HCT116 (cell line): Measurements from ENCODE around the gene XRN1. TPM values are rescaled to one million over a fixed set of nuclear protein-coding genes. Genes with fewer than 3 reads are reported as not detected.

Experiments
- ATAC-seq: fragments of 200-7000 bp; cut with Tn5 transposase; 2 replicates; pipeline ENCODE4 v1.9.1; 2020; ENCODE audit warnings: mild to moderate bottlenecking, moderate library complexity
- BruUV-seq: library from RNA; stranded (reverse); fragments of 400-500 nt; replicated peaks from 2 replicates; lab custom pipeline; 2021; lab: Mats Ljungman, UMichigan
- CTCF ChIA-PET: fragments of 300-600 bp; sonication (Branson Sonifier 250); formaldehyde crosslinking; loops from one replicate; lab custom pipeline; 2021; ENCODE audit warnings: antibody characterized with exemption; lab: Charles Lee
- POLR2A ChIA-PET: fragments of 300-600, 350-600 bp; sonication (Branson Sonifier 250); formaldehyde crosslinking; loops from one replicate; lab custom pipeline; 2021; ENCODE audit warnings: antibody characterized with exemption; lab: Charles Lee
- RAD21 ChIA-PET, 2 experiments: fragments of 300-600 bp; sonication (Branson Sonifier 250); formaldehyde crosslinking; loops; one replicate each; lab custom pipeline; 2023; ENCODE audit warnings: low total read pairs in 2 of 2; ENCODE audit not compliant: uncharacterized antibody in 2 of 2, unreplicated experiment in 2 of 2, low non-redundant PET in 1 of 2; lab: Charles Lee
- DNase-seq: peaks from one replicate; pipeline ENCODE4 v3.0.0-alpha.2; 2010; ENCODE audit warnings: low read depth, low spot score
- H2AFZ ChIP-seq: fragments of 200-600 bp; shearing (Covaris generic), sonication (generic); 2 replicates; pipeline ENCODE4 v1.6.1; 2017; ENCODE audit warnings: low read depth, mixed run types, mixed read lengths, antibody characterized with exemption, low read length; ENCODE audit not compliant: poor library complexity, severe bottlenecking
- H3K27ac ChIP-seq: 2 replicates; pipeline ENCODE4 v1.5.1; 2012; ENCODE audit warnings: low read depth, low read length
- H3K27me3 ChIP-seq: fragments of 200-600 bp; sonication (generic); 2 replicates; pipeline ENCODE4 v1.6.1; 2016; ENCODE audit warnings: mixed run types, low read length, mixed read lengths; ENCODE audit not compliant: insufficient read depth
- H3K36me3 ChIP-seq, 2 experiments: fragments of 200-500 bp in 1 of 2; fragments of 200-600 bp in 1 of 2; sonication (Bioruptor generic) in 1 of 2; sonication (generic) in 1 of 2; 2 replicates each; pipeline versions ENCODE4 v1.5.1 to v1.6.1; 2014 to 2016; ENCODE audit warnings: low read length in 2 of 2, inconsistent platforms in 1 of 2, mixed read lengths in 1 of 2, mixed run types in 1 of 2; ENCODE audit not compliant: insufficient read depth in 2 of 2, control insufficient read depth in 1 of 2
- H3K4me1 ChIP-seq, 2 experiments: fragments of 200-600 bp in 1 of 2; sonication (generic) in 1 of 2; 2 replicates each; pipeline versions ENCODE4 v1.5.1 to v1.6.1; 2012 to 2017; ENCODE audit warnings: low read length in 2 of 2, inconsistent platforms in 1 of 2, mild to moderate bottlenecking in 1 of 2, mixed read lengths in 1 of 2, mixed run types in 1 of 2, moderate library complexity in 1 of 2; ENCODE audit not compliant: insufficient read depth in 2 of 2, control insufficient read depth in 1 of 2
- H3K4me2 ChIP-seq: fragments of 200-600 bp; sonication (generic); 2 replicates; pipeline ENCODE4 v1.6.1; 2017; ENCODE audit warnings: mixed run types, low read length, mixed read lengths
- H3K4me3 ChIP-seq, 2 experiments: fragments of 200-600 bp in 1 of 2; sonication (generic) in 1 of 2; replicated peaks in 1 of 2; 2 replicates each; pipeline ENCODE4 v1.5.1; 2011 to 2016; ENCODE audit warnings: low read length in 2 of 2, control low read depth in 1 of 2, low read depth in 1 of 2, mild to moderate bottlenecking in 1 of 2, mixed read lengths in 1 of 2, mixed run types in 1 of 2
- H3K79me2 ChIP-seq: fragments of 200-600 bp; sonication (generic); 2 replicates; pipeline ENCODE4 v1.6.1; 2017; ENCODE audit warnings: mild to moderate bottlenecking, mixed run types, low read length, moderate library complexity, mixed read lengths; ENCODE audit not compliant: insufficient read depth
- H3K9ac ChIP-seq: fragments of 200-600 bp; sonication (generic); 2 replicates; pipeline ENCODE4 v1.6.1; 2016; ENCODE audit warnings: low read length, mixed read lengths
- H3K9me2 ChIP-seq: fragments of 200-600 bp; sonication (generic), shearing (Covaris generic); 2 replicates; pipeline ENCODE4 v1.6.1; 2017; ENCODE audit warnings: mixed run types, mild to moderate bottlenecking, moderate library complexity; ENCODE audit not compliant: insufficient read depth
- H3K9me3 ChIP-seq, 2 experiments: fragments of 200-500 bp in 1 of 2; fragments of 200-600 bp in 1 of 2; sonication (Bioruptor generic) in 1 of 2; sonication (generic) in 1 of 2; 2 replicates each; pipeline ENCODE4 v1.6.1; 2014 to 2017; ENCODE audit warnings: low read length in 2 of 2, mixed read lengths in 2 of 2, inconsistent platforms in 1 of 2, low read depth in 1 of 2, mild to moderate bottlenecking in 1 of 2, mixed run types in 1 of 2, moderate library complexity in 1 of 2; ENCODE audit not compliant: control insufficient read depth in 1 of 2, insufficient read depth in 1 of 2
- H4K20me1 ChIP-seq: fragments of 200-600 bp; sonication (generic), shearing (Covaris generic); 2 replicates; pipeline ENCODE4 v1.6.1; 2017; ENCODE audit warnings: mixed run types, mild to moderate bottlenecking, moderate library complexity; ENCODE audit not compliant: insufficient read depth
- EGR1 ChIP-seq: IDR thresholded peaks from 2 replicates; pipeline ENCODE4 v1.6.1; 2012; ENCODE audit warnings: low read depth
- FOSL1 ChIP-seq: IDR thresholded peaks from 2 replicates; pipeline ENCODE4 v1.6.1; 2012; ENCODE audit warnings: low read depth
- MAX ChIP-seq: IDR thresholded peaks from 2 replicates; pipeline ENCODE4 v1.6.1; 2012
- RAD21 ChIP-seq: IDR thresholded peaks from 2 replicates; pipeline ENCODE4 v1.6.1; 2012; ENCODE audit warnings: low read depth, mild to moderate bottlenecking
- REST ChIP-seq: IDR thresholded peaks from 2 replicates; pipeline ENCODE4 v1.6.1; 2012; ENCODE audit warnings: low read depth
- SRF ChIP-seq: IDR thresholded peaks from 2 replicates; pipeline ENCODE4 v1.6.1; 2012; ENCODE audit warnings: low read depth
- TCF7L2 ChIP-seq: IDR thresholded peaks from 2 replicates; pipeline ENCODE4 v1.7.0; 2011; ENCODE audit warnings: borderline replicate concordance, inconsistent platforms; ENCODE audit not compliant: insufficient read depth, insufficient read length; ENCODE audit errors: extremely low read depth
- ZBTB33 ChIP-seq: IDR thresholded peaks from 2 replicates; pipeline ENCODE4 v1.6.1; 2011; ENCODE audit warnings: mild to moderate bottlenecking, low read length, moderate library complexity; ENCODE audit not compliant: insufficient replicate concordance; ENCODE audit errors: extremely low read depth
- ZFX ChIP-seq: fragments of 450-650 bp; IDR thresholded peaks from 2 replicates; pipeline ENCODE4 v1.6.1; 2017
- ZNF274 ChIP-seq: fragments of 200-500 bp; sonication (Bioruptor generic); IDR thresholded peaks from 2 replicates; pipeline ENCODE4 v1.6.1; 2014; ENCODE audit warnings: mild to moderate bottlenecking, low read depth, low read length, inconsistent platforms
- intact Hi-C: fragments of 100-400 bp; cut with micrococcal nuclease; formaldehyde crosslinking; loops from 2 replicates; pipeline ENCODE4 v1.10.0; 2022
- total RNA-seq: library from RNA; stranded (reverse); gene quantifications from one replicate; pipeline ENCODE4 v1.2.1, GENCODE V29; 2021; ENCODE audit not compliant: unreplicated experiment
- TF ChIP-seq, protein P1 (sequence below), 3 experiments: fragments of 200-600 bp in 1 of 3; sonication (generic) in 1 of 3; IDR thresholded peaks in 2 of 3; conservative IDR thresholded peaks in 1 of 3; 2 replicates each; pipeline ENCODE4 v1.5.1; 2012 to 2017; ENCODE audit warnings: low read depth in 2 of 3, low read length in 2 of 3, antibody characterized with exemption in 1 of 3, borderline replicate concordance in 1 of 3, control low read depth in 1 of 3, mild to moderate bottlenecking in 1 of 3, mixed read lengths in 1 of 3, mixed run types in 1 of 3, moderate library complexity in 1 of 3; ENCODE audit not compliant: insufficient read depth in 1 of 3

XRN1 gene
- total RNA-seq, 1 experiment from 2014 or later: 21.3 TPM

GRCh38 chr3:142259359-142259758, 188.5 kb downstream of the XRN1 start:
- no TSS peak for BruUV-seq
- ChIA-PET POLR2A (no interaction called here), RAD21 (no interaction called here), CTCF (no interaction called here)
- Histone ChIP-seq H2AFZ (no peak overlapping the region), H3K36me3 (no peaks in the 10 kb centered on the region), H3K27me3 (no peaks in the 10 kb centered on the region), H4K20me1 (no peaks in the 10 kb centered on the region), H3K4me1 (no peaks in the 10 kb centered on the region), H3K79me2 (no peaks in the 10 kb centered on the region), H3K9me3 (no peaks in the 10 kb centered on the region; a peak in 1 of 4 replicates), H3K27ac (no peak overlapping the region), H3K4me2 (no peak overlapping the region), H3K9ac (no peak overlapping the region), H3K4me3 (no peak overlapping the region), H3K9me2 (no peaks in the 10 kb centered on the region)
- TF ChIP-seq REST: no peak
- TF ChIP-seq TCF7L2: no peak
- no peak for TF ChIP-seq ZNF274
- ATAC-seq: no peak
- intact Hi-C loops: no loop called here
- no peak for DNase-seq

DNA sequence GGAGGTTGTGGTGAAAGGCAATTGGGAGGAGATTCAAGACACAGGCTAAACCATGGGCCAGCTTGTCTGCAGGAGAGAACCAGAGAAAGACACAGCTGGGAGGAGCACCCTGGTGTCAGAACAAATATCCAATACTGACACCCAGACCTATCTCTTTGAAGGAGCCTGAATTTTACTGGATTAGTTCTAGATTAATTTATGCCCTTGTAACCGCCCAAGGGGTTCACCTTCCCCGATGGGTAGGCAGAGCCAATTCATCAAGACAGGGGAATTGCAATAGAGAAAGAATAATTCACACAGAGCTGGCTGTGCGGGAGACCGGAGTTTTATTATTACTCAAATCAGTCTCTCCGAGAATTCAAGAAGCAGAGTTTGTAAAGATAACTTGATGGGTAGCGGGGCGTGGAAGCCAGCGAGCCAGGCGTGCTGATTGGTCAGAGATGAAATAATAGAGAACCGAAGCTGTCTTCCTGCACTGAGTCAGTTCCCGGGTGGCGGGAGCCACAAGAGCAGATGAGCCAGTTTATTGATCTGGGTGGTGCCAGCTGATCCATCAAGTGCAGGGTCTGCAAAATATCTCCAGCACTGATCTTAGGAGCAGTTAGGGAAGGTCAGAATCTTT, 191.0 kb downstream of the XRN1 start:
- H3K79me2 ChIP-seq: no peaks in the 10 kb centered on the region
- H3K9me2 ChIP-seq: no peaks in the 10 kb centered on the region
- ChIA-PET POLR2A (no interaction called here), CTCF (no interaction called here), RAD21 (no interaction called here)
- no peaks in the 10 kb centered on the region for H3K27me3 ChIP-seq
- intact Hi-C loops: no loop called here
- no peaks in the 10 kb centered on the region for H3K36me3 ChIP-seq
- H3K9ac ChIP-seq: no peak overlapping the region
- H2AFZ ChIP-seq: no peak overlapping the region
- H3K4me1 ChIP-seq: no peaks in the 10 kb centered on the region
- no peak overlapping the region for H3K4me2 ChIP-seq
- ATAC-seq (no peak), DNase-seq (no peak)
- no TSS peak for BruUV-seq
- no peaks in the 10 kb centered on the region for H4K20me1 ChIP-seq
- H3K4me3 ChIP-seq: no peak overlapping the region
- H3K9me3 ChIP-seq: no peaks in the 10 kb centered on the region; a peak in 1 of 4 replicates
- H3K27ac ChIP-seq: no peak overlapping the region
- TF ChIP-seq FOSL1 (no peak), EGR1 (no peak), ZBTB33 (no peak), MAX (no peak), ZFX (no peak), RAD21 (no peak), SRF (no peak)
- TF ChIP-seq, protein P1, sequence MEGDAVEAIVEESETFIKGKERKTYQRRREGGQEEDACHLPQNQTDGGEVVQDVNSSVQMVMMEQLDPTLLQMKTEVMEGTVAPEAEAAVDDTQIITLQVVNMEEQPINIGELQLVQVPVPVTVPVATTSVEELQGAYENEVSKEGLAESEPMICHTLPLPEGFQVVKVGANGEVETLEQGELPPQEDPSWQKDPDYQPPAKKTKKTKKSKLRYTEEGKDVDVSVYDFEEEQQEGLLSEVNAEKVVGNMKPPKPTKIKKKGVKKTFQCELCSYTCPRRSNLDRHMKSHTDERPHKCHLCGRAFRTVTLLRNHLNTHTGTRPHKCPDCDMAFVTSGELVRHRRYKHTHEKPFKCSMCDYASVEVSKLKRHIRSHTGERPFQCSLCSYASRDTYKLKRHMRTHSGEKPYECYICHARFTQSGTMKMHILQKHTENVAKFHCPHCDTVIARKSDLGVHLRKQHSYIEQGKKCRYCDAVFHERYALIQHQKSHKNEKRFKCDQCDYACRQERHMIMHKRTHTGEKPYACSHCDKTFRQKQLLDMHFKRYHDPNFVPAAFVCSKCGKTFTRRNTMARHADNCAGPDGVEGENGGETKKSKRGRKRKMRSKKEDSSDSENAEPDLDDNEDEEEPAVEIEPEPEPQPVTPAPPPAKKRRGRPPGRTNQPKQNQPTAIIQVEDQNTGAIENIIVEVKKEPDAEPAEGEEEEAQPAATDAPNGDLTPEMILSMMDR (IDR thresholded peaks at IDR 0.05 in 2 of 3, conservative IDR thresholded peaks at IDR 0.05 in 1 of 3; ENCODE audit: borderline replicate concordance in 1 of 3, insufficient read depth in 1 of 3, low read depth in 2 of 3, low read length in 2 of 3): no peak
